NCI-H1436 (cell line): ENCODE data around the gene HDAC11.
"Not testable (repeated sequence)": the region's sequence is repeated elsewhere in the genome, so short reads cannot be mapped to it uniquely, and the experiment has no call there.

ENCODE experiments used
- DNase-seq: peaks from one replicate; lab custom pipeline; 2025; lab: John Stamatoyannopoulos, UW

HDAC11 gene

DNA sequence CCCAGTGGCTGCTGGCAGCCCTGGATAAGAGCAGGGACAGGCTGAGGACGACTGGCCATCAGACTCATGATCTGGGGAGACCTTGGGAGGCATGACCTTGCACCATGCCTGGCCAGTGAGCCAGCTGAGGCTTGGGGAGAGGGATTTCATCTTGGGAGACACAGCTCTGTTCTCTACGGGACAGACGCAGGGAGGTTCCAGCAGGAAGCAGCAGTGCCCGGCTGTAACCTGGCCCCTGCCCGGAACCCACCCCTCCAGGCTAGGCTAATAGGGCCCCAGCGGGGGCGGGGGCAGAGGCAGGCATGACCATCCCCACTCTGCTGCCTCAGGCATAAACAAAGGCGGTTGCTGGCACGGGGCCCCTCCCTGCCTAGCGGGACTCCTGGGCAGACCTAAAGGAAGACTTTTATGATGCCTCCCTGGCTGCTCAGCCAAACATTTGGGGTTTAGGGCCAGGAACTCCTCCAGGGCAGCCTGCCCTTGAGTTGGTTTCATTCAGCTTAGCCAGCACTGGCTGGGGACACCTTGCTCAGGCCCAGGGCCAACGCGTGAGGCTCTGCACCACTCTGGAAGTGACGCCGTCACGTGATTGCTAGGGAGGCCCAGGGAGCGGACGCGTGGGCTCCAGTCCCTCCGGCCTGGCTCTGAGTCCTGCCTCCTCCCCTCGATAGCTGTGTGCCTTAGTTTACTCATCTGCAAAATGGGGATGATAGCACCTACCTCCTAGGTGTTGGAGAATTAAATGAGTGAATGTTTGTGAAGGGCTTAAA is 27.6 kb downstream of the HDAC11 start:
- no peak for DNase-seq

- no peak for DNase-seq
Measured at GRCh38 chr3:13508496-13508895, 28.4 kb downstream of the HDAC11 start.

- no peak for DNase-seq
Measured at GRCh38 chr3:13509059-13509815, 29.1 kb downstream of the HDAC11 start.

DNA sequence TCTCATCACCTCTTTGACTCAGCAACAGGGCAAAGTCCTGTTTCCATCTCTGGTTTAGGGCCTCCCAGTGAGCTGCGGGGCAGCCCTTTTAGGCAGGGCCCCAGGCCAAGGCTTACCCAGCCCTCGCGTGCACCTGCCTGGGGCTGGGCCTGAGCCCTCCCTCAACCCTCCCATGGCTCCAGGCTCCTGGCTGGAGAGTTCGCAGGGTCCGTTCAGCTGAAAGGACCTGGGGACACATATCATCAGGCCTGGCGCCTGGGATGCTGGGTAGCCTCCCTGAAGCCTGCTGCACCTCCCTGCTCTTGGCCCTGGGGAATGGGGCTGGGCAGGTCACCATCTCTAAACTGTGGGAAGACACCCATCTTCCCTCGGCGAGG is 29.7 kb downstream of the HDAC11 start:
- DNase-seq: no peak

GRCh38 chr3:13512451-13512850 is 32.3 kb downstream of the HDAC11 start:
- no peak for DNase-seq

DNA sequence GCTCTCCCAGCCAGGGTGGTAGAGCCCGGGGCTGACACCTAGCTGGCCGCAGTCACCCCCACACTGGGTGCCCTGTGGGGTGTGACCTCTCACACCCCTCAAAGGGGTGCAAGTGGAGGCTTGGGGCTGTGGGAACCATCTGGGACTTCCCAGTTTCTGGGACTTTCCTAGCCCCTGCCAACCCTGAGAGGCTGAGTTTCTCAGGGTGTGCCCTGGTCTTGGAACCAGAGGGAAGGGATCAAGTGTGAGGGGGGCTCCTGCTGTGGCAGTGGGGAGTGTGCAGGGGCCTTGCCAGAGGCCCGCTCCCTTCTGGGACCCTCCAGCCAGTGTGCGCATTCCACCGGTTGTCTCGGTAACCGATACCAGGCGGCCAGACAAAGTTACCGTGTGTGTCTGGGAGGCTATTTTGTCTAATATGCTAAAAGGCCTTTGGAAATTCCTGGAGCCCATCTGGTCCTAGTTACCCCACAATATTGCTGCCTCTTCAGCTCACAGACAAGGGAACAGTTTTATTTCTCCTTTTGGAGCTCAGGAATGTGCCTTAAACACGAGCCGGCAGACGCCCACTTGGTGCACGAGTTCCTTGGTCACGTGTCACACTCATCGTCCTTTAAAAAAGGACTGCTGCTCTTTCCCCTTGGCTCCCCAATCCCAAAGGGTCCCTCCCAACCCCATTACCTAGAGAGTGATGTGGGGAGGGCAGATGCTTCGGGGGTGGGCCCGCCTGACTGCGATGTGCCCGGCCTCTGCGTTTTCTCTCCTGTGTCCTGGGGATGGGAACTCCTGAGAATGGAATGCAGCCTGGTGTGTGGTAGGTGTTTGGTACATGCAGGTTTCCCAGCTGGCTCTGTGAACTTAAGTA is 33.2 kb downstream of the HDAC11 start:
- DNase-seq: no peak

- no peak for DNase-seq
Measured at GRCh38 chr3:13513913-13514517, 33.9 kb downstream of the HDAC11 start.

- no peak for DNase-seq
Measured at GRCh38 chr3:13514639-13515435, 34.7 kb downstream of the HDAC11 start.

GRCh38 chr3:13515786-13516759 is 36.0 kb downstream of the HDAC11 start:
- DNase-seq: no peak

- DNase-seq: no peak
Measured at GRCh38 chr3:13516760-13517135, 36.6 kb downstream of the HDAC11 start.

DNA sequence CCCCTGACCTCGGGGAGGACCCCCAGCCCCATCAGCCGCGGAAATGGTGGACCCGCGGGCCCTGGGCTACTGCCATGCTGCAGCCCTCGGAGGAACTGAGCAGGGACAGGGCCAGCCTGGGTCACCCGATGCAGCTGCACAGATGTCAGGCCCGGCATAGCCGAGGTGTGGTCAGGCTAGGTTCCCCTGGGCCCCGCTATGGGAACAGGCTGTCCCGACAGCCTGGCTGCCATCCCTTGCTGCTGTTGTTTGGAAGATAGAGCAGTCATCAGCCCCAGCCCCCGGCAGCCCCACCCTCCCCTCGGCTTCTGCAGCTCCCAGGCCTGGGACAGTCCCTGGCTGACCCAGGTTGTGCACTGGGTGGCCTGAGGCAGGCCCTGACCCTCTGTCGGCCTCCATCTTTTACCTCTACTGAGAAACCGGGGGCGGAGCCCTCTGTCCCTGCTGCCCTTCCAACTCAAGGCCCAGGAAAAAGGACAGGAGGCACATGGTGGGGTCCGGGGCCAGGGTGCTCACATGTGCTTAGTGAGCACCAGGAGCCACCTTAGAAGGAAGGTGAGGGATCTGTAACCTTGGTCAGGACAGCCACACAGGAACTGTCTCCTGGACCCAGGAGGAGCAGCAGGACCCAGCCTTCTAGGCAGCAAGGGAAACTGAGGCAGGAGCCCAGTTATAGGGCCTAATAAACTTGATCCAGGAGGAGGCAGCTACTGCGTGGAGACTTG is 37.3 kb downstream of the HDAC11 start:
- DNase-seq: no peak

DNA sequence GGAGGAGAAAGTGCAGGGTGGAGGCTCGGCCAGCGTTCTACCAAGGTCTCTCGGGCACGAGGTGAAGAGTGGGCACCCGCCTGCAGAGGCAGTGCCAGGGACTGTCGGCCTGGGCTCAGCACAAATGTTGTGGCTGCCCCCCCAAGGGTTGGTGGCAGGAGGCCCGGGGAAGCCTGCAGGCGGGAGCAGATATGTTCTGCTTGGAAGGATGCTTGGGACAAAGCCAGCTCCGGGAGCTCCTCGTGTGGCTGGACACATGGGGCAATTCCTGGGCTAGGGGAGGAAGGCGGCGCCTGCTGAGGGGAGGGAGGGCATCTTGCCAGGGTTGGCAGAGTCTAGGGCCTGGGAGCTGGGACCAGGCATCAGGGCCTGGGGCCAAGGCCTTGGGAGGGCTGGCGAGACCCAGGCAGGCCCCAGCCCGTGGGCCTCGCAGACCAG is 38.4 kb downstream of the HDAC11 start:
- DNase-seq: no peak

DNA sequence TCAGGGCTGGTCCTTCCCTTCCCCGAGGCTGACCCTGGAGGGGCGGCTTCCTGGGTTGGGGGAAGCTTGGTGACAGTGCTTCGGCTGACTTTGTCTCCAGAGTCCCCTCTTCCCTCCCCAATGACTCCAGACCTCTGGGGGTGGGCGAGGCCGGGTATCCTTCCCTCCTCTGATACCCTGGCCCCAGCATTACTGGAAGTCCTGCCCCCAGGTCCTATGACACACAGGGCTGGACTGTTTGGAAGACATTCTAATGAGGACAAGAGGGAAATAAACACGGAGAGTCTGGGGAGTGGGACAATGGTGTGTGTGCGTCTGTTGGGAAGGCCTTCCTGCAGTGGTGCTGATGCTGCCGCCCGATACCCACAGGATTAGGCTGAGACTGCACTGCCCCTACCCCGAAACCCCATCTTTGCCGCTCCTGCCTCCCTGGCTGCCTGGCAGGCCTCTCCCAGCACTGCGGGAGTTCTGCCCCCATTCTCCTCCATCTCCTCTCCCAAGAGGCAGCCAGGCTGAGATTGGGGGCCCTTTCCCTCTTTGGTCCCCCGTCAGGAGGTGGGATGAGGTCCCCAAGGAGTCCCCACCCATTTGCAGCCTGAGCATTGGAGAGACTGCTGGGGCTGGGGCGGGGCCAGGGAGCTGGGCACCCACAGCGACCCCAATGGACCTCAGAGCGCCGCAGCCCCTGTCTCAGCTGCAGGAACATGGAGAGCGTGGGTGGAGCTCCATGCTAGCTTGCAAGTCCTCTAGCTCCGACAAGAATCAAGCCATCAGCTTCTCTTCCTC is 39.1 kb downstream of the HDAC11 start:
- DNase-seq: no peak

DNA sequence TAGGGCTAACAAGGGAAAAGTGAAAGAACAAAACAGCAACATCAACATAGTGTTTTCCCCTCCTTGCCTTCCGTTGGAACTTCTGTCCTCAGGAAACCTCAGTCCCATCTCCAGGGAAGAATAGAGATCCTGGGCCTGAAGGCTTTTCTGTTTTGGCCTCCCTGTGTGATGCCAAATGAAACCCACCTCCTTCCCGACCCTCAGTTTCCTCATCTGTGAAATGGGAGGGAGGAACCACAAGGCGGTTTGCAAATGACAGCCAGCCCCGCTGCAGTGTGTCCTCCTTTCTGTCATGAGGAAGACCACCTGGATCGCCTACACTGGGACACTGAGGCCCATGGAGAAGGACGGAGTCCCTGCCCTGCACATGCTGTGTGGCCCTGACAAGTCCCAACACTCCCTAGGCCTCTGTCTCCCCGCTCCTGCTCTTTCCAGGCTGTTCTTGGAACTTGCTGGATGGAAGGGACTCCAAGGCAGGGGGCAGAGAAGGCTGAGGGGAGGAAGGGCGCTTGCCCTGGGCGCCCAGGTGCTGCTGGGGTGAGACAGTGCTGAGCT is 40.3 kb downstream of the HDAC11 start:
- DNase-seq: no peak

DNA sequence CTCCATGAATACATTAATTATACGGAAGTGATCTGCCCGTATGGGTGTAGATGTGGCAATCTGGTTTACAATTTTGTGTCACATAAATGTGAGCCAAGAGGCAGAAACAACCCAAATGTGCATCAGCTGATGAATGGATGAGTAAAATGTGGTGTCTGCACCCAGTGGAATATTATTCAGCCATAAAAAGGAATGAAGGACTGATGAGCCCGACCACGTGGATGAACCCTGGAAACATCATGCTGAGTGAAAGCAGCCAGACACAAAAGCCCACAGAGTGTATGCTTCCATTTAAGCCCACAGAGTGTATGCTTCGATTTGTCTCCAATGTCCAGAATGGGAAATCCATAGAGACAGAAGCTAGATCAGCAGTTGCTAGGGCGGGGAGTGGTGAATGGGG is 41.2 kb downstream of the HDAC11 start:
- DNase-seq: no peak

GRCh38 chr3:13521749-13522148 is 41.6 kb downstream of the HDAC11 start:
- DNase-seq: not testable (repeated sequence)

DNA sequence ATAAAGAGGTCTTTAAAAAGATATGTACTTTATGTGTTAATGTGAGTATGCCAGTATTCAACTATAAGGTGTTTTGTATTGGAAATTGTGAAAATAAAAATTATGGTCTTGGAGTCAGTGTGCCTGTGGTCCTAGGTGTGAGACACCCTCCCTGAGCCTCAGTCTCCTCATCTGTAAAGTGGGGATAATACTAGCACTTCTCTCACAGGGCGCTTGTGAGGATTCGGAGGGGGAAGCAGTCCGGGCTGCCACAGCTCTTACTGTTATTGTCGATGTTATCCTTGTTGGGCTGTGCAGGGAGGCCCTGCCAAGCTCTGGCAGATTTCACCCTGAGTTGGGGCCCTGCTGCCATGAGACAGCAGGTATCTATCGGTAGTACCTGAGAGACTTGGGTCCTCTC is 42.1 kb downstream of the HDAC11 start:
- DNase-seq: no peak

- DNase-seq: no peak
Measured at GRCh38 chr3:13524979-13525669, 45.0 kb downstream of the HDAC11 start.
